Measurements from ENCODE around the gene PIK3R4. TPM values are rescaled to one million over a fixed set of nuclear protein-coding genes. Genes with fewer than 3 reads are reported as not detected.

Gene PIK3R4
- total RNA-seq, 1 experiment from 2014 or later, result 60.2 TPM

- DNase-seq (ENCODE audit: low read depth), result no peak
Observed at GRCh38 chr3:130688697-130689470, 57.7 kb downstream of the PIK3R4 start.

- DNase-seq (ENCODE audit: low read depth), result no peak
Observed at GRCh38 chr3:130688015-130688688, 58.5 kb downstream of the PIK3R4 start.

- DNase-seq (ENCODE audit: low read depth), result no peak
Observed at GRCh38 chr3:130687327-130687726, 59.3 kb downstream of the PIK3R4 start.

DNA sequence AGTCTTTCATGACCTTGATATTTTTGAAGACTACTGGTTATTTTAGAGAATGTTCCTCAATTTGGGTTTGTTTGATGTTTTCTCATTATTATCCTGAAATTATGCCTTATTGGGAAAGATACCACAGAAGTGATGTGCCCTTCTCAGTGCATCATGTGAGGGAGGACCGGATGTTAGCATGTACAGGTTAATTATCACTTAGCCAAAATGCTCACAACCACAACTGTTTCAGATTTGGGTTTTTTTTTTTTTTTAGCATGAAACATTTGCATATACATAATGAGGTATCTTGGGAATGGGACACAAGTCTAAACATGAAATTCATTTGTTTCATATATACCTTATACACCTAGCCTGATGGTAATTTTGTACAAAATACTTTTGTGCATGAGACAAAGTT lies 59.8 kb downstream of the PIK3R4 start:
- DNase-seq (ENCODE audit: low read depth), result no peak

DNA sequence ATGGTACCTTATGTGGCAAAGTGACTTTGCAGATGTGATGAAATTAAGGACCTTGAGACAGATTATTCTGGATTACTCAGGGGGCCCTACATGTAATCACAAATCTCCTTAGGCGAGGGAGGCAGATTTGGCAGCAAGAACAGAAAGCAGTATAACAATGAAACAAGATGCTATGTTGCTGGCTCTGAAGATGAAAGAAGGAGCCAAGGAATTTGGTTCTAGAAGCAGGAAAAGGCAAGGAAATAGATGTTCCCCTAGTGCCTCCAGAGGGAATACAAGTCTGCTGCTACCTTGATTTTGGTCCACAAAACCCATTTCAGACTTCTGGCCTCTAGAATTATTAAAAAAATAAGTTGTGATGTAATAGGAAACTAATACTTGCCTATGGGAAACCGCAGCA lies 64.5 kb downstream of the PIK3R4 start:
- DNase-seq (ENCODE audit: low read depth), result no peak

DNA sequence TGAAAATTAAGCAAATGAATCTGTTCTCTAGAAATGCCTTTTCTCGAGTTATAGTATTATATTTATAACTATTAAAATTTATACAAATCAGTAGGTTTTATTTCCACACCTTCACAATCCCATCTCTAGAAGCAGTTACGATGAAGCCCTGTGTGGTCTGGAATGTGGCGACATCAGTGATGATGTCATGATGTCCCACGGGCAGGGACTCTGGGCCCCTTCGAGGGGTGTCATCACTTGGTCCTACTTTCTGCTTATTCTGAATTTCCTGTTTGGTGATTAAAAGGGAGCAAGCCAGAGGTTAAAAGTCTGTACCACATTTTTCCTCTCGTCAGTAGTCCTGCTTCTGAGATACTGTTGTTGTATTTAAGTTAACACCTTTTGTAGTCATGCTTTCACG lies 67.4 kb downstream of the PIK3R4 start:
- no peak for DNase-seq (ENCODE audit: low read depth)

GRCh38 chr3:130677343-130677742 lies 69.3 kb downstream of the PIK3R4 start:
- no peak for DNase-seq (ENCODE audit: low read depth)

GRCh38 chr3:130671545-130672312 lies 74.9 kb downstream of the PIK3R4 start:
- DNase-seq (ENCODE audit: low read depth), result peak; percentile 27

DNA sequence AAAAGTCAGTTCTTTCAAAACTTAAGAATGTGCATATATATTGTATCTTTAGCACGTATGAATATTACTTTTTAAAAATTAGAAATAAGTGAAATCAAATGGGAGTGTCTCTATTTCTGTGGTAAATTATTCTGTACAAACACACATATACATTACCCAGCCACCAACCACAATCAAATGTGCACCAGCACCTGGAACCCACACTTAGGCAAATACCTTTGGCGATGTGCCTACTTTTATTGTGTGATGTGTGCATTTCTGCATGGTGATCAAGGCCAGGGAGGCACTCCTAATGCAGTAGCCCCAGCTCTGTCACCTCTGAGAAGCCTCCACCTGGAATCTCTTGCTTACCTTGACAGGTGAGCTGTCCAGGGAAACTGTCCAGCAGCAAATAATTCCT lies 76.9 kb downstream of the PIK3R4 start:
- DNase-seq (ENCODE audit: low read depth), result no peak

GRCh38 chr3:130663092-130663491 lies 83.5 kb downstream of the PIK3R4 start:
- DNase-seq (ENCODE audit: low read depth), result no peak

DNA sequence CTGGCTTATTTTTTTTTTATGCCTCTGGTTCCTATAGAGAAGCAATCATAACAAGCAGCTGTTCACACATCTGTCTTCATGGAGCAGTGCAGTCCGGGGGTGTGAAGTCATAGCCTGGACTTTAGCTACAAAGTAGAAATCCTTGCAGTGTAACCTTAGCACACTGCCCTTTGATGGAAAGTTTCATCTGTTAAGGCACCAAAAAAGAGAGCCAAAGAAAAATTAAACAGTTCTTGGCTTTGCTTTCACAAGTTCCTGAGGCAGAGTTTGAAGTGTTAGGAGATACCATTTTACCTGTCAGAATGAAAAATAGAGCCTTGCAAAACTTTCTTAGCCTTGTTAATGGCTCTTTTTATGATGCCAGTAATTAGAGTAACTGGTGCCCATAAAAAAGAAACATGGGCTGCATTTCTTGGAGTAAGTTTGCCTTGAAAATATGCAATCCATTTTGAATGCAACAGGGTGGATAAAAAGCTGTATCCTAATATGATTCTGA lies 84.1 kb downstream of the PIK3R4 start:
- no peak for DNase-seq (ENCODE audit: low read depth)

DNA sequence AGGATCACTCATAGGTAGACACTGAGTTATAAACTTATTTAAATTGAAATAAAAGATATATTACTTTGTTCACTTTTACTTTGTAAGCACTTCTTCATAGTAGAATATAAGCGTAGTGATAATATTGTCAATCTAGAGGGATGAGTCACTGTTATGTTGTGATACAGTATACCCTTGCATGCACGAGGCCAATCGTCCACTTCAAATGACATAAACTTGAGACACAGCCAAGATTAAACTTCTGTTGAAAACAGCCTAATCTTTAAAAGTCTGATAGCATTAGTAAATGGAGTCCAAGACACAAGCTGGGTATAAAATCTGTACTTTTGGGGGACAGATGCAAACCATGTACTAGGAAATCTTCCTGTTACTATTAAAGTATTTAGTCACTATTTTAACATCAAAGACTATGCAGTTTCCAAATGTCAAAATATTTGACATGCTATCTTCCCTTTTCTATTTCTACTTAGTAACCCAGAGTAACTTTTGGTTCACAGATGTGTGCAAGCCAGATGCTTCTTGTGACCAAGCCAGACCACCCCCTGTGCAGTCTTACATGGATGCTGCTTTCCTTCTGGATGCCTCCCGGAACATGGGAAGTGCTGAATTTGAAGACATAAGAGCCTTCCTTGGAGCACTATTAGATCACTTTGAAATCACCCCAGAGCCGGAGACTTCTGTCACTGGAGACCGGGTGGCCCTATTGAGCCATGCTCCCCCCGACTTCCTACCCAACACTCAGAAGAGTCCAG lies 85.3 kb downstream of the PIK3R4 start:
- DNase-seq (ENCODE audit: low read depth), result peak; percentile 41

GRCh38 chr3:130659911-130660310 lies 86.7 kb downstream of the PIK3R4 start:
- no peak for DNase-seq (ENCODE audit: low read depth)

- peak; percentile 90 for DNase-seq (ENCODE audit: low read depth)
Observed at GRCh38 chr3:130658678-130659077, 88.0 kb downstream of the PIK3R4 start.

DNA sequence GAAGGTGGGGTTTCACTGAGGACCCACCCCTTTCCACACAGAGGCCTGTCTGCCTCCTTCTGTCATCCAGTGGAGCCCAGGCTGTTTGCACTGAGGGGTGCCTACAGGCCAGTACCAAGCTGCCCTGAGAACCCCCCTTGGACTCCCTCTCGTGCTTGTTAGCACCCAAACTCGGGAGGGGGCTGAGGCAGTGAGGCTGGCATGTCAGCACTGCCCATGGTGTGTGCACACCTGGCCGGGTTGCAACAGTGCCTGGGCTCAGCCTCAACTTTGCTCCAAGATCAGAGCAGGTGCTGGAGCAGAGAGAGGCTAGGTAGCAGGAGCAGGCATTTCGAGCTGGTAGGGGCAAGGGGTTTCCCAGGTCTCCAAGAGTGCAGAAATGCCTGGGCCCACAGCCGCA lies 90.0 kb downstream of the PIK3R4 start:
- no peak for DNase-seq (ENCODE audit: low read depth)

GRCh38 chr3:130654921-130655320 lies 91.7 kb downstream of the PIK3R4 start:
- no peak for DNase-seq (ENCODE audit: low read depth)

GRCh38 chr3:130654091-130654490 lies 92.5 kb downstream of the PIK3R4 start:
- DNase-seq (ENCODE audit: low read depth), result no peak

GRCh38 chr3:130649061-130649654 lies 97.5 kb downstream of the PIK3R4 start:
- no peak for DNase-seq (ENCODE audit: low read depth)

DNA sequence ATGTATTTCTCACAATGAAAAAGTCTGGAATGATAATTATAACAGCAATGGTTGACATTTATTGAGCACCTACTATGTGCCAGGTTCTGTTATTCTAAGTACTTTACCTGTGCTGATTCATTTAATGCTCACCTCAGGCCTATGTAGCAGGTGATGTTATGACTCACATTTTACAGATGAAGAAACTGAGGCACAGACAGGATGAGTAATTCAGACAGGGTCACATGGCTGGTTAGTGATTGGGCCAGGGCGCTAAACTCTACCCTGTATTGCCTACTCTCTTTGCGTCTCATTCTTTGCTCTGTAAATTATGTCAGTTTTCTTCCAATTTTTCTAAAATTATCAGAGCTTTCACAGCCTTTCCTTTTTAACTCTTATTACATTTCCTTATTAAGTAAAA lies 98.3 kb downstream of the PIK3R4 start:
- no peak for DNase-seq (ENCODE audit: low read depth)

- no peak for DNase-seq (ENCODE audit: low read depth)
Observed at GRCh38 chr3:130645261-130645660, 101.4 kb downstream of the PIK3R4 start.

DNA sequence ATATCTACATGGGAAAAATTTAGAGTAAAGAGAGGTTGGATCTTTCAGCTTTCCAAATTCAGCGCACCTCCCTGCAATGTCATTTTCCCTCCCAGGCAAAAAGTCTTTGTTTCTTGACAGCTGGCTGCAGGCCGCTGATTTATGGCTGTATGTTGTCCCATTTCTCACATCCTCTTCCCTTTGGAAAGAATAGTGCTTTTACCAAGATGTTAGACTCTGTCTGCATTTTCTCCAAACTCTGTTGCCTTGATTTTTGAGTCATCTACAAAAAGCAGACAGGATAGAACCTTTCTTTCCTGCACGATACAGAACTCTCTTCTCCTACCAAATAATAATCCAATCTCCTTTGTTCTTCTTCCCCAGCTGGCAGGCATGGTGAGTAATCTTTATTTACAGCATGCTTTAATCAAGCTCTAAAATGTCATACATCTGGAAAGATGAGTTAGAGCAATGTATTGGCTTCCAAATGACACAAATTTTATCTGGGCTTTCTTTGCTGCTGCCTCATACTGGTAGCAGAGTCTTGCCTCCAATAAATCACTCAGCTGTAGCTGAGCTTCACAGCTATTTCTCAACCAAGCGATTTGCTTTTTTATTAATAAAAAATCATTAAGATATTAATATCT lies 101.9 kb downstream of the PIK3R4 start:
- DNase-seq (ENCODE audit: low read depth), result no peak
